Activated CD4-positive, alpha-beta T cell treated with anti-CD3 and anti-CD28 coated beads, Interleukin-2, amount 10 ng/mL, durations not matched to agents 7 days and 5 days (primary cell): ENCODE results near the gene ARHGAP10. TPM values are rescaled to one million over a fixed set of nuclear protein-coding genes. Genes with fewer than 3 reads are reported as not detected.

Experiments
- CTCF ChIA-PET: fragments of 350-600 bp; sonication (Branson Sonifier 250); formaldehyde crosslinking; loops from one replicate; lab custom pipeline; 2021; ENCODE audit warnings: antibody characterized with exemption; lab: Charles Lee
- POLR2A ChIA-PET: fragments of 350-600 bp; sonication (Branson Sonifier 250); formaldehyde crosslinking; loops from one replicate; lab custom pipeline; 2021; ENCODE audit warnings: antibody characterized with exemption; lab: Charles Lee
- DNase-seq: peaks from one replicate; pipeline ENCODE4 v3.0.0-alpha.2; 2020
- H3K27ac Mint-ChIP-seq: one replicate; pipeline ENCODE4 v1.8.0; 2021; ENCODE audit warnings: mild to moderate bottlenecking, moderate library complexity, mixed read lengths
- H3K27me3 Mint-ChIP-seq: one replicate; pipeline ENCODE4 v1.8.0; 2021; ENCODE audit warnings: mixed read lengths
- H3K36me3 Mint-ChIP-seq: one replicate; pipeline ENCODE4 v1.8.0; 2021; ENCODE audit warnings: low read depth, mixed read lengths
- H3K4me1 Mint-ChIP-seq: one replicate; pipeline ENCODE4 v1.8.0; 2021; ENCODE audit warnings: mixed read lengths
- H3K4me3 Mint-ChIP-seq: one replicate; pipeline ENCODE4 v1.8.0; 2021; ENCODE audit warnings: mild to moderate bottlenecking, moderate library complexity, mixed read lengths
- H3K9me3 Mint-ChIP-seq: one replicate; pipeline ENCODE4 v1.8.0; 2021; ENCODE audit warnings: mixed read lengths
- total RNA-seq, 2 experiments: library from RNA; stranded (reverse); gene quantifications; one replicate each; pipeline ENCODE4 v1.2.3, GENCODE V29; 2021

Gene ARHGAP10
- total RNA-seq, 2 experiments from 2014 or later, result 9.4 to 10.7 TPM

DNA sequence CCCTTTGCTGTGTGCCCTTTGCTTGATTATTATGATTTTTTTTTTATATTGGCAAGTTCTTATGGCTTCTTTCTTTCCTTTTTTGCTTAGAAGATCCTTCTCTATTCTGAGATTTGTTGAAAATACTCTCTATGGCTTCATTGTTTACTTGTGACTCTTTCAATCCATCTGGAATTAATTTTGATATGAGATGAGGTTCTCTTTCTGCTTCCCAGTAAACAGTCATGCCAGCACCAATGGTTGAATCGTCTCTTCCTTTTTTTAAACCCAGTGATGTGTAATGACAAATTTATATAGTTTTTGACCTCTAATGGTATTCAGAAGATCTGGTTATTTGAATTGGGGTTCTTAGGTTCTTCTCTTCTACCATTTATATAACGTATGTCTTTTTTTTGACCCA lies 121.8 kb downstream of the ARHGAP10 start:
- POLR2A ChIA-PET, result no interaction called here
- Mint-ChIP-seq H3K27me3 (peaks cover 1% of the 10 kb centered on the region), H3K4me1 (no peaks in the 10 kb centered on the region), H3K4me3 (no peak overlapping the region), H3K9me3 (no peaks in the 10 kb centered on the region), H3K27ac (no peak overlapping the region), H3K36me3 (peaks cover 7% of the 10 kb centered on the region)
- CTCF ChIA-PET, result interaction anchor here (0.7 kb wide), 1 partner anchor 13 kb away, joined by 3 read pairs; no protein-coding TSS in a partner anchor
- DNase-seq, result no peak

DNA sequence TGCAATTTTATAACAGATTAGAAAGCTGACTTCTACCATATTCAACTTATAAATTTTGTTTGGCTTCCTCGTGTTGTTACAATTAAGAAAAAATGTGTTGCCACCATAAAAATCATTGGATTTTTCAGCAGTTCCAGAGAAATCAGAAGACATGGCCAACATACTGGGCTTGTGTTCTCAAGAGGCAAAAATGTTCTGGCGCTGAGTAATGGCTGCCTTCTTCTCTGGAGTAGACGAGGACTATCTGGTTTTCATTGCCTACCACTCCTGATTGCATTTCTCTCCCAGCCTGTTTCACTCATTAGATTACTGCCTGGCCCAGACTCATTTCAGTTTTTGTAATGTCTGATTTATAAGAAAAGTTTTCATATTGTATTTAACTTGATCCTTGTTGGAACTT lies 122.3 kb downstream of the ARHGAP10 start:
- Mint-ChIP-seq H3K9me3 (no peaks in the 10 kb centered on the region), H3K27me3 (no peaks in the 10 kb centered on the region), H3K4me1 (no peaks in the 10 kb centered on the region), H3K27ac (no peak overlapping the region), H3K36me3 (peaks cover 6% of the 10 kb centered on the region), H3K4me3 (no peak overlapping the region)
- ChIA-PET CTCF (interaction anchor here (0.7 kb wide), 1 partner anchor 13 kb away, joined by 3 read pairs; no protein-coding TSS in a partner anchor), POLR2A (no interaction called here)
- no peak for DNase-seq

DNA sequence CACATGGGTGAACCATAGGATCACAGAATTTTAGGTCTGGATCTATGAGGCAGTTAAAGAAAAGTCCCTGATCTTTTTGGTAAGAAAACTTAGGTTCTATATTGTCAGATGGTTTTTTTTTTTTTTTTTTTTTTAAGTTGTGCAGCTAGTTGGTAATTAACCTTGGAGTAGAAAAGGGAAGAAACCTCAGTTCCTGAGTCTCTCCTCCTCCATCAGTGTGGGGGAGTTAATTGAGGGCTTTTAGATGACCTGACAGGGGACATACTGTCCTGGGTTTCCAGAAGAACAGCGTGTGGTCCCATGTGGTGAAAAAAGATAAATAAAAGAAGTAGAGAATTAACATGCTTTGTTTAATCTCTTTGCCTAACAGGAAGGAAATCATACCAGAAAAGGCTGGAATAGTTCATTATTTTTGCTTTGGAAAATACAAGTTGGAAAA lies 123.7 kb downstream of the ARHGAP10 start:
- CTCF ChIA-PET, result interaction anchor here (1.4 kb wide), 1 partner anchor 11 kb away, joined by 5 read pairs; no protein-coding TSS in a partner anchor
- no peaks in the 10 kb centered on the region for H3K27me3 Mint-ChIP-seq
- H3K27ac Mint-ChIP-seq, result no peak overlapping the region
- POLR2A ChIA-PET, result no interaction called here
- H3K9me3 Mint-ChIP-seq, result no peaks in the 10 kb centered on the region
- H3K4me3 Mint-ChIP-seq, result no peak overlapping the region
- no peaks in the 10 kb centered on the region for H3K4me1 Mint-ChIP-seq
- no peaks in the 10 kb centered on the region for H3K36me3 Mint-ChIP-seq
- DNase-seq, result no peak

GRCh38 chr4:147860960-147861359 lies 129.1 kb downstream of the ARHGAP10 start:
- H3K9me3 Mint-ChIP-seq, result no peaks in the 10 kb centered on the region
- H3K4me3 Mint-ChIP-seq, result no peak overlapping the region
- POLR2A ChIA-PET, result interaction anchor here (0.7 kb wide), 1 partner anchor 1230 kb away, joined by 3 read pairs; no protein-coding TSS in a partner anchor
- peaks cover 3% of the 10 kb centered on the region for H3K4me1 Mint-ChIP-seq
- H3K36me3 Mint-ChIP-seq, result no peaks in the 10 kb centered on the region
- DNase-seq, result no peak
- CTCF ChIA-PET, result no interaction called here
- no peaks in the 10 kb centered on the region for H3K27me3 Mint-ChIP-seq
- no peak overlapping the region for H3K27ac Mint-ChIP-seq

DNA sequence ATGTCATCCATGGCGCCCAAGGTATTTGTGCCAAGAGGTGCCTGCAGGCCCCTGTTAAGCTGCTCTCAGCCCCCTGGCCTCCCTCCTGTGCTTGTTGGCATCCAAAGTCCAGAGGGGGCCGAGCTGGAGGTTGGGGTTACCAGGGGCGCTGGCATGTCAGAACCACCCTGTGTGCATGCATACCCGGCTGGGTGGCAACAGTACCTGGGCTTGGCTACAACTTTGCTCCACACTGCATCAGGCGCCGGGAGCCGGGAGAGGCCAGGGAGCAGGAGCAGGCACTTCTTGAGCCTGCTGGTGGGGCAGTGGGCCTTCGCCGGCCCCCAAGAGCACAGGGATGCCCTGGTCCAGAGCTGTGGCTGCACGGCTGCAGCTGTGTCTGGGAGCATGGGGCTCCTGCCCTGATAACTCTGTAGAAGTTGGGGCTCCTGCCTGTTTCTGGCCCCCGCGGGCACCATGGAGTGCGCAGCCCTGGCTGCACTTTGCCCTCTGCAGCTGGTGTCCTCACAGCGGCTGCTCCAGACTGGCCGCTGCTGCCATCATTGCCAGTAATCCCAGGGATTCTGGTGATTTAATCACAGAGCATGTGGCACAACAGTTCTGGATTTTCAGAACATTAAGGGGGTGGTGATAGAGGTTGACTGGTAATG lies 130.3 kb downstream of the ARHGAP10 start:
- Mint-ChIP-seq H3K27ac (no peak overlapping the region), H3K4me3 (no peak overlapping the region), H3K9me3 (no peaks in the 10 kb centered on the region), H3K4me1 (peaks cover 3% of the 10 kb centered on the region), H3K36me3 (no peaks in the 10 kb centered on the region), H3K27me3 (no peaks in the 10 kb centered on the region)
- no peak for DNase-seq
- CTCF ChIA-PET, result no interaction called here
- POLR2A ChIA-PET, result no interaction called here

DNA sequence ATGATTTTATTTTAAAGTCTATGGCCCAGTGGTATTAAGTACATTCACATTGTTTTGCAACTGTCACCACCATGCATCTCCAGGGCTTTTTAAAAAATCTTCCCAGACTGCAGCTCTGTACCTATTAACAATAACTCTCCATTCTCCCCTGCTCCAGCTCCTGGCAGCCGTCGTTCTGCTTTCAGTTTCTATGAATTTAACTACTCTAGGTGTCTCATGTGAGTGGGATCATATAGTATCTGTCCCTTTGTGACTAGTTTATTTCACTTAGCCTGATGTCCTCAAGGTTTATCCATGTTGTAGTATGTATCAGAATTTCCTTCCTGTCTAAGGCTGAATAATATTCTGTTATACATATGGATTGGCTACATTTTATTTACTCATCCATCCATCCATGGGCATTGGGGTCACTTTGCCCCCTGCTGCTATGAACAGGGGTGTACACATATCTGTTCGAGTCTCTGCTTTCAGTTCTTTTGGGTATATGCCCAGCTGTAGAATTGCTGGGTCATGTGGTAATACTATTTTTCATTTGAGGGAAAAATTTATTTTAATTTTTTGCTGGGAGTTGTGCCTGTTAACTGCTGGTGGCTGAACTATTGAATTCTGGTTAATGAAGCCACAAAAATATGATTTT lies 131.3 kb downstream of the ARHGAP10 start:
- ChIA-PET CTCF (interaction anchor here (0.6 kb wide), 1 partner anchor 259 kb away, joined by 4 read pairs; no protein-coding TSS in a partner anchor), POLR2A (no interaction called here)
- Mint-ChIP-seq H3K27ac (no peak overlapping the region), H3K4me1 (peaks cover 3% of the 10 kb centered on the region), H3K4me3 (no peak overlapping the region), H3K27me3 (no peaks in the 10 kb centered on the region), H3K36me3 (no peaks in the 10 kb centered on the region), H3K9me3 (no peaks in the 10 kb centered on the region)
- DNase-seq, result no peak

- no peaks in the 10 kb centered on the region for H3K9me3 Mint-ChIP-seq
- H3K4me1 Mint-ChIP-seq, result peaks cover 3% of the 10 kb centered on the region
- CTCF ChIA-PET, result interaction anchor here (0.6 to 3.5 kb wide), 3 partner anchors 21 to 531 kb away, joined by 3 to 20 read pairs (median 5); no protein-coding TSS in a partner anchor
- H3K4me3 Mint-ChIP-seq, result no peak overlapping the region
- DNase-seq, result no peak
- no peaks in the 10 kb centered on the region for H3K27me3 Mint-ChIP-seq
- H3K36me3 Mint-ChIP-seq, result no peaks in the 10 kb centered on the region
- POLR2A ChIA-PET, result no interaction called here
- H3K27ac Mint-ChIP-seq, result no peak overlapping the region
Observed at GRCh38 chr4:147863808-147864472, 132.1 kb downstream of the ARHGAP10 start.

- no peaks in the 10 kb centered on the region for H3K36me3 Mint-ChIP-seq
- ChIA-PET POLR2A (no interaction called here), CTCF (interaction anchor here (1.7 to 3.5 kb wide), 3 partner anchors 22 to 181 kb away, joined by 3 to 23 read pairs (median 20); partner anchors contain the start of gene PRMT9)
- H3K9me3 Mint-ChIP-seq, result no peaks in the 10 kb centered on the region
- no peak for DNase-seq
- no peak overlapping the region for H3K27ac Mint-ChIP-seq
- peaks cover 3% of the 10 kb centered on the region for H3K4me1 Mint-ChIP-seq
- no peaks in the 10 kb centered on the region for H3K27me3 Mint-ChIP-seq
- no peak overlapping the region for H3K4me3 Mint-ChIP-seq
Observed at GRCh38 chr4:147864607-147865006, 132.7 kb downstream of the ARHGAP10 start.

GRCh38 chr4:147865926-147866325 lies 134.0 kb downstream of the ARHGAP10 start:
- Mint-ChIP-seq H3K4me1 (peaks cover 3% of the 10 kb centered on the region), H3K27me3 (no peaks in the 10 kb centered on the region), H3K9me3 (no peaks in the 10 kb centered on the region), H3K27ac (no peak overlapping the region), H3K36me3 (no peaks in the 10 kb centered on the region), H3K4me3 (no peak overlapping the region)
- DNase-seq, result no peak
- CTCF ChIA-PET, result interaction anchor here (0.6 to 3.5 kb wide), 17 partner anchors 9 to 277 kb away, joined by 3 to 23 read pairs (median 4); partner anchors contain the start of genes PRMT9 and TMEM184C
- POLR2A ChIA-PET, result no interaction called here

DNA sequence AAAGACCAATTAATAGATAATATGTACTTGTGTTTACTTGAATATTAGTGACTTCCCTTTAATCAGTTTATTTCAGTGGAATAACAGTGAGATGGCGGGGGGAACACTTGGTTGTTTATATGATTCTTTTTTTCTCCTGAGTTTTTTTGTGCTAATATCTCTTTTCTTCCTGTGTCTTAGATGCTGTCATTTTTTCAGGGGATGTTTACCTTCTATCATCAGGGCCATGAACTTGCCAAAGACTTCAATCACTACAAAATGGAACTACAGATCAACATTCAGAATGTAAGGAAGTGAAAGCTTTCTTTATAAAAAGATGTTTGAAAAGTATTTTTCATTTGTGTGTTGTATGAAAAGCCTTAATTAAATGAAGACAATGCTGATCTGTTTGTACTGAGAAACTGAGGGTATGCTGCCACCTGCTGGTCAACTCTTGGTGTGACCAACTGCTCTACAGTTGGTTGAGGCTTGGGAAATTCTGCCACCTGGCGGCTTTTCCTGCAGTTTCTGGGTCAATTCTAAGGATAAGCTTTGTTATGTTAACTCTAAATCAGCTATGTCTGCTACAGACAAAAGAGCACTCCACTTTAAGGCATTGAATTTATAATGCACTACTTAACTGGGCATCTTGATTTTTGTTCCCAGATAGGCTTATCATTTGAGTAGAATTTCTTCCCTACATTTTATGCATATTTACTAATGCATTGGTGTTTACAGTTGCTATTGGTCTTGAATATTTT lies 134.8 kb downstream of the ARHGAP10 start:
- H3K4me1 Mint-ChIP-seq, result peaks cover 3% of the 10 kb centered on the region
- H3K9me3 Mint-ChIP-seq, result no peaks in the 10 kb centered on the region
- peak; percentile 95 for DNase-seq
- no peak overlapping the region for H3K27ac Mint-ChIP-seq
- no peaks in the 10 kb centered on the region for H3K36me3 Mint-ChIP-seq
- H3K27me3 Mint-ChIP-seq, result no peaks in the 10 kb centered on the region
- H3K4me3 Mint-ChIP-seq, result no peak overlapping the region
- CTCF ChIA-PET, result interaction anchor here (0.6 to 3.5 kb wide), 62 partner anchors 8 to 350 kb away, joined by 3 to 23 read pairs (median 4); partner anchors contain the start of genes ARHGAP10, PRMT9 and TMEM184C
- POLR2A ChIA-PET, result no interaction called here

DNA sequence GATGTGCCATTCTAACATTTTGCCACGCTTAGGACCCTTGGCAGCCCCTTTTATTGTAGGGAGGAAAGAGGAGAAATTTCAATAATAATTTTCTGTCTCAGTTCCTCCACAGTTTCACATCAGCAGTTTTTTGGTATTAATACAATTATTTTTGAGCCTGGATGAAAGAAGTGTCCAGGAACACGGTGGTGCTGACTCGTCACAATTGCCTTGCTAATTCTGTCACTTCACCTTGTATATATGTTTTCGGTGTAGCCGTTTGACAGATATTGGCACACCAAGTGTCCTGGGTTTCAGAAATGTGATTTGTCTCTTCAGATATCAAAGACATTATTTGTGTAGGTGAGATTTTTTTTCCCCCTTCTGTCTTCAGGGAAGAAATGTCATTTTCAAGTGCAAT lies 142.2 kb downstream of the ARHGAP10 start:
- DNase-seq, result no peak
- Mint-ChIP-seq H3K9me3 (no peaks in the 10 kb centered on the region), H3K36me3 (peaks cover 2% of the 10 kb centered on the region), H3K27ac (no peak overlapping the region), H3K4me1 (no peaks in the 10 kb centered on the region), H3K27me3 (no peaks in the 10 kb centered on the region), H3K4me3 (no peak overlapping the region)
- POLR2A ChIA-PET, result interaction anchor here (0.7 kb wide), 1 partner anchor 63 kb away, joined by 3 read pairs; no protein-coding TSS in a partner anchor
- CTCF ChIA-PET, result interaction anchor here (0.9 kb wide), 1 partner anchor 8 kb away, joined by 3 read pairs; no protein-coding TSS in a partner anchor

GRCh38 chr4:147877308-147877771 lies 145.5 kb downstream of the ARHGAP10 start:
- no peak for DNase-seq
- H3K27ac Mint-ChIP-seq, result no peak overlapping the region
- peaks cover 2% of the 10 kb centered on the region for H3K36me3 Mint-ChIP-seq
- no peaks in the 10 kb centered on the region for H3K27me3 Mint-ChIP-seq
- ChIA-PET POLR2A (no interaction called here), CTCF (no interaction called here)
- H3K4me3 Mint-ChIP-seq, result no peak overlapping the region
- no peaks in the 10 kb centered on the region for H3K9me3 Mint-ChIP-seq
- no peaks in the 10 kb centered on the region for H3K4me1 Mint-ChIP-seq
